SK-N-MC (cell line): Measurements from ENCODE around the gene CABP2.

ENCODE experiments used
- EZH2 ChIP-seq: fragments of 200-600 bp; sonication (generic); IDR thresholded peaks from one replicate; pipeline ENCODE4 v1.6.1; 2017; ENCODE audit warnings: antibody characterized with exemption
- FOXP2 ChIP-seq: optimal IDR thresholded peaks from 2 replicates; pipeline ENCODE3; 2011; ENCODE audit warnings: mild to moderate bottlenecking, moderate library complexity; ENCODE audit not compliant: insufficient read depth; ENCODE audit errors: extremely low read length, control extremely low read depth
- POLR2AphosphoS5 ChIP-seq: IDR thresholded peaks from 2 replicates; pipeline ENCODE4 v1.6.1; 2012; ENCODE audit warnings: mild to moderate bottlenecking, low read depth, low read length, borderline replicate concordance

DNA sequence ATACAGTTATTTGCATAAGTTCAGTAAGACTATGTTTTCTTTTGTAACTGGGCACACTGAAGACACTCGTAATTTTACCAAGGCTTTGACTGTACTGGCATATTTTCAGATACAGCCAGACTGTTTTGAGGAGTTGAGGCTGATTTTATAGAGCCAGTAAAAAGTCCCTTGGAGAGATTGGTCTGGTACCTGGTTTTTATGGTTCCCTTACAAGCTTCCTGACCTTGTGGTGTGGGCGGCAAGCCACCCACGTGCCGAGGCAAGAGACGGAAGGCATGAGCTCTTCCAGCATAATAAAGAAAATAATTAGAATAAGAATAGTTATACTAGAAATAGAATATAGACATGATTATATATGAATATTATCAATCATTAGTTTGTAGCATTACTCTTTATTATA lies 49.1 kb upstream of the CABP2 start:
- TF ChIP-seq EZH2 (no peak), POLR2AphosphoS5 (no peak), FOXP2 (no peak)
